Measurements from ENCODE around the gene ORC5.

ORC5 gene

DNA sequence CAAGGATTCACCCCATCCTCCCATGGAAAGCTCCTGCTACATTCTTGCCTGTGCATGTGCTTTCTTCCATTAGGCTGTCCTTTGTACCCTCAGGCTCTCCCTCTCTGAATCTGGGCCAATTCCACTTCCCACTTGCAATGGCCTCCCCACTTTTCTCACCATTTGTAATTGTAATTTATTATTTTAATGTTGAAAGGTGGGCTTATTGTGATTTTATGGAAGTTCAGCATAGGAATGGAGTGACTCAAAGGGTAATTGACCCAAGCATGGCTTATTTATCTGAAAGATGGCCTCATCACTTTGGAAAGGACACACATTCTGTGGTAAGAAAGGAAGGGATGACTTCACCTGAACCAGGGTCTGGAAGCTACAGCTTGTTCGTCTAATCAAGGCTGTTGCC is 46.9 kb upstream of the ORC5 start:
- Histone ChIP-seq H3K9ac (ENCODE audit: low read depth, low read length, poor library complexity, severe bottlenecking) (no peak overlapping the region), H3K9me2 (replicated peaks; ENCODE audit: low read depth, low read length) (no peaks in the 10 kb centered on the region), H3K27me3 (ENCODE audit: insufficient read depth, low read length, poor library complexity, severe bottlenecking) (no peaks in the 10 kb centered on the region), H3K79me2 (ENCODE audit: insufficient read depth, low read length) (no peaks in the 10 kb centered on the region), H3K4me1 (ENCODE audit: insufficient read depth, low read length, poor library complexity, severe bottlenecking) (no peaks in the 10 kb centered on the region), H4K20me1 (ENCODE audit: insufficient read depth, low read length, poor library complexity, severe bottlenecking) (no peaks in the 10 kb centered on the region), H3K36me3 (ENCODE audit: insufficient read depth, low read length) (no peaks in the 10 kb centered on the region), H3K4me3 (ENCODE audit: low read length, poor library complexity, severe bottlenecking) (no peak overlapping the region), H3K9me3 (ENCODE audit: insufficient read depth, low read depth, low read length) (no peaks in the 10 kb centered on the region), H3F3A (ENCODE audit: low read depth) (no peaks in the 10 kb centered on the region), H3K4me2 (ENCODE audit: low read depth, low read length, poor library complexity, severe bottlenecking) (no peak overlapping the region), H2AFZ (ENCODE audit: low read length) (no peak overlapping the region)
- TF ChIP-seq, protein P1, sequence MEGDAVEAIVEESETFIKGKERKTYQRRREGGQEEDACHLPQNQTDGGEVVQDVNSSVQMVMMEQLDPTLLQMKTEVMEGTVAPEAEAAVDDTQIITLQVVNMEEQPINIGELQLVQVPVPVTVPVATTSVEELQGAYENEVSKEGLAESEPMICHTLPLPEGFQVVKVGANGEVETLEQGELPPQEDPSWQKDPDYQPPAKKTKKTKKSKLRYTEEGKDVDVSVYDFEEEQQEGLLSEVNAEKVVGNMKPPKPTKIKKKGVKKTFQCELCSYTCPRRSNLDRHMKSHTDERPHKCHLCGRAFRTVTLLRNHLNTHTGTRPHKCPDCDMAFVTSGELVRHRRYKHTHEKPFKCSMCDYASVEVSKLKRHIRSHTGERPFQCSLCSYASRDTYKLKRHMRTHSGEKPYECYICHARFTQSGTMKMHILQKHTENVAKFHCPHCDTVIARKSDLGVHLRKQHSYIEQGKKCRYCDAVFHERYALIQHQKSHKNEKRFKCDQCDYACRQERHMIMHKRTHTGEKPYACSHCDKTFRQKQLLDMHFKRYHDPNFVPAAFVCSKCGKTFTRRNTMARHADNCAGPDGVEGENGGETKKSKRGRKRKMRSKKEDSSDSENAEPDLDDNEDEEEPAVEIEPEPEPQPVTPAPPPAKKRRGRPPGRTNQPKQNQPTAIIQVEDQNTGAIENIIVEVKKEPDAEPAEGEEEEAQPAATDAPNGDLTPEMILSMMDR (conservative IDR thresholded peaks at IDR 0.05; ENCODE audit: low read length), result no peak
- no peak for TF ChIP-seq EZH2phosphoT487 (IDR thresholded peaks at IDR 0.05; ENCODE audit: borderline replicate concordance)

DNA sequence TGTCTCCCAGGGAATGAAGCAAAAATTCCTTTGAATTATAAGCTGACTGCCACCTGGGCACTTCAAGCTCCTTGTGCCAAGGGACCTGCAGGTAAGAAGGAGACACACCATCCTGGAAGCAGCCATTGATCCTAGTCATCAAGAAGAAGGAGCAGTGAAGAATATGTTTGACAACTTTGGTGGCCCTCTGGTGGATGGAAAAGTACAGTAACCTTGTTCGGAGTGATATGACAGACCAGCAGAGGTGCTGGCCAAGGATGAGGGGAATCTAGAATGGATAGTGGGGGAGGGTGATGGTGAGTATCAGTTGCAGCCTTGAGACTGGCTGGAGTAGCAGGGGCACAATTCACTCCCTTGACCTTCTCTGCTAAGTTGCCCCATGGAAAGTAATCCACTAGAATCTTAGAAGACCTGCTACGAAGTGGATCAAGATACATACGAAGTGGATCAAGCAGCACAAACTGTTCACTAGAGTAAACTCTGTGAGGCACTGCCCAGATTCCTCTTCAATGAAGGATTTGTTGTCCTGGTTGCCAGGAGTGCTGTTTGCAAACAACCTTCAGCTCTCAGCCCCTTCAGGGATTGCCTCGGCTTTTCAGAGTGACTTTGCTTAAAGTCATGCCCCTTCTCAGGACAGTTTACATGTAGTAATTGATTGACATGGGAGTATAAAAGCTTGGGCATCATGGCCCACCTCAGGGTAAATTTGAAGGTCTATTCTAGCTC is 44.8 kb upstream of the ORC5 start:
- Histone ChIP-seq H3K27me3 (ENCODE audit: insufficient read depth, low read length, poor library complexity, severe bottlenecking) (no peaks in the 10 kb centered on the region), H3K79me2 (ENCODE audit: insufficient read depth, low read length) (no peaks in the 10 kb centered on the region), H4K20me1 (ENCODE audit: insufficient read depth, low read length, poor library complexity, severe bottlenecking) (no peaks in the 10 kb centered on the region)

DNA sequence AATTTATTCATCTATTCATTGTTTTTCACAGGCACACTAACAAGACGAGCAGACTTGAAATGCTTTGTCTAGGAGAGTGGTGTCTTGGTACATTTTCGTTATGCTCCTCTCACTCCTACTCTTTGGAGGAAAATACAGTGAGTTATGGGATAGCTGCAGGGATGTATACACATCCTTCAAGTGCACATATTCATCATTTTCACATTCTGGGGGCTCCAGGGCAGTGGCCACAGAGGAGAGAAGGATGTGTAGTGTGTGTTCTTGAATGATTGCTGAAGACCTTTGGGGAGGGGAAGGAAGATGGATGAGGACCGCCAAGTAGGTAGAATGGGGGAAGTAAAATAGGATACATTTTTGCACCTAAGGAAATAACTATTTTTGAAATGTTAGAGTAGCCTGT is 34.8 kb upstream of the ORC5 start:
- Histone ChIP-seq H2AFZ (ENCODE audit: low read length) (no peak overlapping the region), H3K79me2 (ENCODE audit: insufficient read depth, low read length) (no peaks in the 10 kb centered on the region), H4K20me1 (ENCODE audit: insufficient read depth, low read length, poor library complexity, severe bottlenecking) (no peaks in the 10 kb centered on the region), H3K9me3 (ENCODE audit: insufficient read depth, low read depth, low read length) (no peaks in the 10 kb centered on the region), H3K4me1 (ENCODE audit: insufficient read depth, low read length, poor library complexity, severe bottlenecking) (no peaks in the 10 kb centered on the region), H3K27me3 (ENCODE audit: insufficient read depth, low read length, poor library complexity, severe bottlenecking) (no peaks in the 10 kb centered on the region), H3F3A (ENCODE audit: low read depth) (no peaks in the 10 kb centered on the region), H3K4me2 (ENCODE audit: low read depth, low read length, poor library complexity, severe bottlenecking) (no peak overlapping the region), H3K9ac (ENCODE audit: low read depth, low read length, poor library complexity, severe bottlenecking) (no peak overlapping the region), H3K9me2 (replicated peaks; ENCODE audit: low read depth, low read length) (no peaks in the 10 kb centered on the region), H3K36me3 (ENCODE audit: insufficient read depth, low read length) (no peaks in the 10 kb centered on the region), H3K4me3 (ENCODE audit: low read length, poor library complexity, severe bottlenecking) (no peak overlapping the region)
- TF ChIP-seq EZH2phosphoT487 (IDR thresholded peaks at IDR 0.05; ENCODE audit: borderline replicate concordance), result no peak
- TF ChIP-seq, protein P1 (conservative IDR thresholded peaks at IDR 0.05; ENCODE audit: low read length), result no peak

More for the DNA sequence above, 44.8 kb upstream of the ORC5 start:
- H3K9me3 ChIP-seq (ENCODE audit: insufficient read depth, low read depth, low read length), result no peaks in the 10 kb centered on the region
- H3K4me3 ChIP-seq (ENCODE audit: low read length, poor library complexity, severe bottlenecking), result no peak overlapping the region
- H3K4me2 ChIP-seq (ENCODE audit: low read depth, low read length, poor library complexity, severe bottlenecking), result no peak overlapping the region
- H3K36me3 ChIP-seq (ENCODE audit: insufficient read depth, low read length), result no peaks in the 10 kb centered on the region
- H2AFZ ChIP-seq (ENCODE audit: low read length), result no peak overlapping the region
- H3K4me1 ChIP-seq (ENCODE audit: insufficient read depth, low read length, poor library complexity, severe bottlenecking), result no peaks in the 10 kb centered on the region
- no peaks in the 10 kb centered on the region for H3K9me2 ChIP-seq (replicated peaks; ENCODE audit: low read depth, low read length)
- no peak for TF ChIP-seq EZH2phosphoT487 (IDR thresholded peaks at IDR 0.05; ENCODE audit: borderline replicate concordance)
- TF ChIP-seq, protein P1 (conservative IDR thresholded peaks at IDR 0.05; ENCODE audit: low read length), result peak; percentile 30; the same call in 1 of the 2 replicates
- no peak overlapping the region for H3K9ac ChIP-seq (ENCODE audit: low read depth, low read length, poor library complexity, severe bottlenecking)
- H3F3A ChIP-seq (ENCODE audit: low read depth), result no peaks in the 10 kb centered on the region
